HG03354 (cell line): Measurements from ENCODE around the gene CEP41.

Experiments
- ATAC-seq: cut with Tn5 transposase; IDR thresholded peaks from one replicate; pipeline ENCODE4 v1.9.1; 2021; ENCODE audit warnings: mild to moderate bottlenecking; ENCODE audit not compliant: unreplicated experiment, poor library complexity, severe bottlenecking

Gene CEP41, protein sequence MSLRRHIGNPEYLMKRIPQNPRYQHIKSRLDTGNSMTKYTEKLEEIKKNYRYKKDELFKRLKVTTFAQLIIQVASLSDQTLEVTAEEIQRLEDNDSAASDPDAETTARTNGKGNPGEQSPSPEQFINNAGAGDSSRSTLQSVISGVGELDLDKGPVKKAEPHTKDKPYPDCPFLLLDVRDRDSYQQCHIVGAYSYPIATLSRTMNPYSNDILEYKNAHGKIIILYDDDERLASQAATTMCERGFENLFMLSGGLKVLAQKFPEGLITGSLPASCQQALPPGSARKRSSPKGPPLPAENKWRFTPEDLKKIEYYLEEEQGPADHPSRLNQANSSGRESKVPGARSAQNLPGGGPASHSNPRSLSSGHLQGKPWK

DNA sequence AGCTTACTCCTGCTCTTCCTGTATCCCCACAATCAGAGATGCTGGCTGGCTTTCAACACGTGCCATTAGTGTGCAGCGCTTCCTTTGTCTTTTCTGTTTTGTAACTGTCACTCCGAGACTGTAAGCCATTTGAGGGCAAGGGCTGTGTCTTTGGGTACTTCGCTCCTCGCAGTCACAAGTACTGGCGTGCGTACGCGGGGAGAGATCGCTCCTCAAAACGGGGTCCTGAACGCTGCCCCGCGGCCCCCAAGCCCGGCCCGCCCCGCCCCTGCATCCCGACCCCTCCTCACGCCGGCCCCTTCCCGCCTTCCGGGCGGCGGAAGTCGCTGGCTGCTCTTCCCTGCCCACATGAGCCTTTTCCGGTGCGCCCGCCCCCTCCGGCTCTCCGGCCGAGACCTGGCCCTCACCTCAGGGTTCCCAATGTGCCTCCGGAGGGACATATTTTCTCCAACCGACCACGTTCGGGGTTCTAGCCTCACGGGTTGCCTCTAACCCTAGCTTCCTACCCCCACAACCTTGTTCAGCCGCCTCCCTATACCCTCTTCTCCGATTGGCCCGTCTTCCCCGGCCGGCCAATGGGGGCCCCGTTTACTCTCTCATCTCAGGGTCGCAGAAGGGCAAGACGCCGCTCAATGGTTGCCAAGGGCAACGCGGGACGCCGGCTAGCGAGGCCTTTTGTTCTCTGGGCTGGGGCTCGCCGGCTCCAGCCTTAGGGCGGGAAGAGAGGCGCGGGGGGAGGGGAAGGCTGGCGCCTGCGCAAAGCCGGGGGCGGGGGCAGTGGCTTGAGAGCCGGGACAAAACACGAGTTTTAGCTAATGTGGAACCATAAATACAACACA lies at the start of gene CEP41:
TSS of gene CEP41 (minus strand) at position 490 of the 839 bp plus-strand sequence. CDS start at position 440, 50 bp downstream.
- ATAC-seq: peak; percentile 100

GRCh38 chr7:130490311-130490791 lies 49.5 kb upstream of the CEP41 start:
- ATAC-seq: no peak

GRCh38 chr7:130489140-130489983 lies 48.5 kb upstream of the CEP41 start:
- no peak for ATAC-seq

DNA sequence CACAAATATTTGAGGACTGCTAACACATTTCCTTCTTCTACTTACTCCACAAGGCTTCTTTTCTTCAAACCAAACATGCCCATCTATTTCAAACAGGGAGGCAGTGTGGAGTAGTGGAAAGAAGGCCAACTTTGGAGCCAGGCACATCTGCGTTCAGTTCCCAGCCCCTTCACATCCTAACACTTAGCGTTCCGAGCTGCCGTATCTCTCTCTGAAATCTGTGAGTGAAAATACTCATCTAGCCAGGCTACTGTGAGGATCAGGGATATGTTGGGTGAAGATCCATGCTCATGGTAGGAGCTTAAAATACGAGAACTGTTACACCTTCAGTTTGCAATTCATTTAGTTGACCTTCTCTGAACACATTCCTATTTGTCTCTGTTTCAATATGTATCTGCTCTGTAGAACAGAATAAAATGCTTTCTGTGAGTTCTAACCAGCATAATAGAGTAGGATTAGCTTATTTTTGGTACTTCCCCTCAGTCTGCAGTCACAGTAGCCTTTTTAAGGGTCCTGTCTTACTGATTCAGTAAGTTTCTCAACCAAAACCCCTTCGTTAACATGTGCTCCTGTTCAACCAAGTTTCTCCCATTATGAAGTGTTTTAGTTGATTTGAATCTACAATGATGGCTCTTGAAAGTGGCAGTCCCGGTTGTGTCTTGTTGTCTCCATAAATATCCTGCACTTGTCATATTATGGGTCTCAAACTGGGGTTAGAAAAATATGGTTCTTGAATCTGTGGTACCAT lies 47.8 kb upstream of the CEP41 start:
- no peak for ATAC-seq

- no peak for ATAC-seq
Observed at GRCh38 chr7:130486954-130487436, 46.2 kb upstream of the CEP41 start.

DNA sequence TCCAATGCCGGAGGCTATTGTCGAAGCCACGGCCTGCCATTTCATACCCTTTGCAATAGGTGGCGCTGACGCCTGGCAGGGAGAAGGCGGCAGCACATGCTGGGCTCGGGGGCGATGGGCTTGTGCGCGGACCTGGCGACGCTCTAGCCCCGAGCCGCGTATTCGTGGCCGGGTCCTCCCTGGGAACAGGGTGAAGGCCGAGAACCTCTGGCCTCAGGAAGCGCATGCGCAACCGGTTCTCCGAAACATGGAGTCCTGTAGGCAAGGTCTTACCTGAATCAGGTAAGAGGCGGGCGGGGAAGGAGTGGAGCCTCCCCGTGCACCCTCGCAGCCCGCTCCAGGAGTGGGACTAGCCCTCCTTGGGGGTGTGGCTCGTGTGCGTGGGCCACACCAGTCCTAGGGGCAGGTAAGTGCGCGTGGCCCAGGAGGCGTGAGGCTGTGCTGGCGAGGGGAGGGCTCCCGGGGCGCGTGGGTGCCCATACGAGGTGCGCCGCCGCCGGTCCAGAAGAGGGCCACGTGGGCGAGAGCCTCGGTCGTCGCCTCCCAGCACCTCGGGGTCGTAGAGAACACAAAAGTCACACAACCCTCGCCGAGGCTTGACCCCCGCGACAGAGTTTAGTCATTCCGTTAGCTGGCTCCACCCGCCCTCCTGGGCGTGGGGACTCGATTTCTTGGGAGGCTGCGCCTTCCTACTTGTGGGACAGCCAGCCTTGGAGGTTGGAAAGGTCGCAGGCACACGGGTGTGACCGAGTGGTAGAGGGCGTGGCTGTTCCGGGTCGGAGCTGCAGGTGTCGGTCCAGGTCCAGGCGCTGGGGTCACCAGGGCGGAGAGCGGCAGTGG lies 45.5 kb upstream of the CEP41 start:
- ATAC-seq: peak; percentile 60

DNA sequence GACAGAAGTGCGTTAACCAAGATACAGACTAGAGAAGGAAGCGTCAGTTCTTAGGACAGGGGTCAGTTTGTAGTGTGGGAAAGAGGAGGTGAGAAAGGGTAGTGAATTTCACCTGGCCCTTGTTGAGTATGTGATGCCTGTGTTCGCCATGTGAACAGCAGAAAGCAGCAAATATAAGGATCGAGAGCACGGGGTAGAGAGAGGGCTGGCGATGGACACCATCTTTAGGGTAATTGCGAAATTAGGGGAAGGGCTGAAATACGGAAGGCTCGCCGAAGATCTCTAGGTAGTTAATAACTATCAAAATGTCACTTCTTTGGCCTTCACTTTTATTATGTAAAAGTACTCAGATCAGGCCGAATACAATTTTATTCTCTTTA lies 44.9 kb upstream of the CEP41 start:
- ATAC-seq: no peak

GRCh38 chr7:130483031-130483430 lies 42.2 kb upstream of the CEP41 start:
- no peak for ATAC-seq

GRCh38 chr7:130481898-130482297 lies 41.1 kb upstream of the CEP41 start:
- no peak for ATAC-seq

DNA sequence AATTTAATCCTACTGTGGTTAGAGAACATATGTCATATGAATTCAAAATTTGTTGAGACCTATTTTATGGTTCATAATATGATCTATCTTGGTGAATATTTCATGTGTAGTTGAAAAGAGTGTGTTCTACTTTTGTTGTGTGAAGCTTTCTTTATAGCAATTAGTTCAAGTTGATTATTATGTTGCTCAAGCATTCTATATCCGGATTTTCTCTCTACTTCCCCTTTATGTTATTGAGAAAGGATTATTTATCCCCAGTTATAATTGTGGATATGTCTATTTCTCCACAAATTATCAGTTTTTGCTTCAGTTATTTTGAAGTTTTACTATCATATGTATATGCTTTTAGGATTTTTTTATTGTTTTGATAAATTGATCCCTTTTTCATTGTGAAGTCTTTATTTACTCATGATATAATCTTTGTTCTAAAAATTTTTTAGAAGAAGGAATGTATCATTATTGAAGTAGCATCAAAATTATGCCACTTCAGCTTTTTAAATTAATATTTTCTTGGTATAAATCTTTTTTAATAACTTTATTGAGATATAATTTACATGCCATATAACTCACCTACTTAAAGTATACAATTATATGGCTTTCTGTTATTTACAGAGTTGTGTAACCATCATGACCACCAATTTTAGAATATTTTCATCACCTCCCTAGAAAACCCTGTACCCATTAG lies 39.0 kb upstream of the CEP41 start:
- ATAC-seq: no peak

GRCh38 chr7:130478991-130479390 lies 38.2 kb upstream of the CEP41 start:
- ATAC-seq: no peak

DNA sequence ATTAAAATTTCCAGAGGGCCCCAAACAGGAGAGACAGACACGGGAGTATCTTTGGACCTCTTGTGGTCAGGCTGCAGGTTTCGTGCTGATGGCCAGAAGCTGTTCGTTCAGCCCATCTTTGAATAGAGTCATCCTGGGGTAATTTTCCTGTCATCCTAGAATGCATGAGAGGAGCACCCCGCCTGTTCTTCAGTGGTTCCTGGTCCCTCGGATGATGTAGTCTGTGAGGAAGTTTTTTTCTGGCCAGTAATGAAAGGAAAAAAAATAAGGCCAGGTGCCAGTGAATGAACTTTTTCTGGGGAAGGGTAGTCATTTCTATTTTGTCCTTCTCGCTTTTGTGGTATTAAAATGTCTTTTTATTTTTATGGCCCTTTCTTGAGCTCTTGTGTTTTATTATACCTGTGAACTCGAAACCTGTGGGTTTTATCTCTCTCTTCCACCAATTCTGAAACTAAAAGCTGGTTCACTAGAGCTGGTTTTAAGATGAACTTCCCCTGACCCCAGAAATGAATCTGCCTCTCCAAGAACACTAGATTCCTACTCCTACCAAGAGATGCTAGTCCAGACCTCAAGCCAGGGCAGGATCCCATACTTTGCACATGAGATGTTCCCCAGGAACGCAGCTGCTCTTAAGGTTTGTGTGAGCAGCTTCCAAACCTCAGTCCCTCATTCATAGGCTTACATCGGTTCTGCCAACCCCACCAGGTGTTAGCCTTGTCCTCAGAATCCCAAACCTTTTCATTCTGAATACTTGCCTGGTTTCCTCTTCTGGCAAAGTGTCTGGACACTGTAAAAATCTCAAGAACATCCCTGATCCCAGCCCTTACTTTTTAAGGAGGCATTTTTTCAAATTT lies 35.7 kb upstream of the CEP41 start:
- ATAC-seq: peak; percentile 81

DNA sequence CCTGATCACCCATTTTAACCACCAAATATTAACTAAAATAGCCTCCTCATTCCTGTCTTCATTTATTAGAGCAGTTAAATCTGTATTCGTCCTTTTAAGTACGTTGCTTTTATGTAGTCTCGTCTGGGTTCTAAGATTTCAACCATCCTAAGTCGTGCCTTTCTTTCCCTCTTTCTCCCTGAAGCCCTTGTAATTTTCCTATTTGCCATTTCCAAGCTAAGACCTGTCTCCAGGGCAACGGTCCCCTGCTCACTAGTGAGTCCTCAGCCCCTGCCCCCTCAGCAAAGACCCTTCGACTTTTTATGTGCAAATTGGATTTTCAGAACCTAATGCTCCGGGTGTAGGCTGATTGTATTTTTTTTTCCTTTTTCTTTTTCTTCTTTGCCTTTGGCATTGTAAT lies 35.0 kb upstream of the CEP41 start:
- ATAC-seq: no peak

- ATAC-seq: no peak
Observed at GRCh38 chr7:130473876-130474275, 33.1 kb upstream of the CEP41 start.

DNA sequence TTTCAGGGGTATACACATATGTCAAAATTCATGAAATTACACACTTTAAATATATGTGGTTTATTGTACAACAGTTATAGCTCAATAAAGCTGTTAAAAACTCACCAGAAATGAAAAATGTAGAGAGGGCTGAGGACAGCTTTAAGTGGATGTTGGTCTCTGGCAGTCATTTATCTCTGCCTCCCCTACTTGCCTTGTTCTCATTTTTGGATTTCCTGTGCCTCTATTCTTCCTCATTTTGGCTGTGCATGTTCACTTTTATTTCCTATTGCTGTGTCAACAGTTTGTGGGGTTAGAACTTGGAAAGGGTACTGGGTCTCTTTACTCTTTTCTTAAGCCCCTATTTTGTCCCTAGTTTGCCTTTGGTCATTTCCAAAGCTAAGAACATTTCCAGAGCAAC lies 32.5 kb upstream of the CEP41 start:
- no peak for ATAC-seq

- no peak for ATAC-seq
Observed at GRCh38 chr7:130471974-130472373, 31.2 kb upstream of the CEP41 start.

GRCh38 chr7:130468612-130469011 lies 27.8 kb upstream of the CEP41 start:
- no peak for ATAC-seq
